GM23338 (cell line): Measurements from ENCODE around the gene OR6C74. TPM values are rescaled to one million over a fixed set of nuclear protein-coding genes. Genes with fewer than 3 reads are reported as not detected.

ENCODE experiments used
- ATAC-seq: fragments of 200-7000 bp; cut with Tn5 transposase; 3 replicates; pipeline ENCODE4 v1.9.1; 2020
- DNase-seq: peaks from one replicate; pipeline ENCODE4 v3.0.0-alpha.2; 2015; ENCODE audit warnings: low spot score
- H2AFZ ChIP-seq: fragments of 200-600 bp; sonication (generic); 2 replicates; pipeline ENCODE4 v1.8.0; 2016; ENCODE audit warnings: antibody characterized with exemption, mild to moderate bottlenecking, moderate library complexity
- H3F3A ChIP-seq: fragments of 200-600 bp; sonication (generic); replicated peaks from 2 replicates; pipeline ENCODE4 v1.8.0; 2017; ENCODE audit warnings: antibody characterized with exemption, mixed run types, low read depth
- H3K27ac ChIP-seq: fragments of 200-600 bp; sonication (generic); 2 replicates; pipeline ENCODE4 v1.6.1; 2016; ENCODE audit warnings: low read depth
- H3K27me3 ChIP-seq: fragments of 200-600 bp; sonication (generic); 2 replicates; pipeline ENCODE4 v1.8.0; 2016; ENCODE audit warnings: mild to moderate bottlenecking, mixed run types, moderate library complexity; ENCODE audit not compliant: insufficient read depth
- H3K36me3 ChIP-seq: fragments of 200-600 bp; sonication (generic); 2 replicates; pipeline ENCODE4 v1.8.0; 2016; ENCODE audit warnings: mild to moderate bottlenecking; ENCODE audit not compliant: insufficient read depth
- H3K4me1 ChIP-seq: fragments of 200-600 bp; sonication (generic); 2 replicates; pipeline ENCODE4 v1.8.0; 2016; ENCODE audit warnings: mild to moderate bottlenecking, moderate library complexity; ENCODE audit not compliant: insufficient read depth
- H3K4me2 ChIP-seq: fragments of 200-600 bp; sonication (generic); 2 replicates; pipeline ENCODE4 v1.7.1; 2017; ENCODE audit warnings: mixed run types
- H3K4me3 ChIP-seq: fragments of 200-600 bp; sonication (generic); 2 replicates; pipeline ENCODE4 v1.6.1; 2016; ENCODE audit warnings: mixed run types
- H3K79me2 ChIP-seq: fragments of 200-600 bp; sonication (generic); replicated peaks from 2 replicates; pipeline ENCODE4 v1.8.0; 2017; ENCODE audit warnings: mild to moderate bottlenecking; ENCODE audit not compliant: insufficient read depth
- H3K9me2 ChIP-seq: fragments of 200-600 bp; sonication (generic); 2 replicates; pipeline ENCODE4 v1.8.0; 2017; ENCODE audit not compliant: insufficient read depth
- H4K20me1 ChIP-seq: fragments of 200-600 bp; sonication (generic); replicated peaks from 2 replicates; pipeline ENCODE4 v1.8.0; 2017; ENCODE audit warnings: mild to moderate bottlenecking; ENCODE audit not compliant: insufficient read depth
- H3K27ac Mint-ChIP-seq: 2 replicates; pipeline ENCODE4 v1.8.0; 2020; ENCODE audit warnings: inconsistent platforms, mild to moderate bottlenecking, moderate library complexity, mixed read lengths
- H3K27me3 Mint-ChIP-seq: 3 replicates; pipeline ENCODE4 v1.8.0; 2022; ENCODE audit warnings: low read depth, mild to moderate bottlenecking, moderate library complexity, mixed read lengths, inconsistent platforms; ENCODE audit not compliant: insufficient read depth, poor library complexity
- H3K36me3 Mint-ChIP-seq: 3 replicates; pipeline ENCODE4 v1.8.0; 2021; ENCODE audit warnings: low read depth, mild to moderate bottlenecking, inconsistent platforms, moderate library complexity, mixed read lengths
- H3K4me1 Mint-ChIP-seq: 3 replicates; pipeline ENCODE4 v1.8.0; 2020; ENCODE audit warnings: mild to moderate bottlenecking, inconsistent platforms, mixed read lengths
- H3K4me3 Mint-ChIP-seq: 3 replicates; pipeline ENCODE4 v1.8.0; 2021; ENCODE audit warnings: moderate library complexity, mild to moderate bottlenecking, inconsistent platforms, mixed read lengths
- H3K9me3 Mint-ChIP-seq: 3 replicates; pipeline ENCODE4 v1.8.0; 2020; ENCODE audit warnings: moderate library complexity, mild to moderate bottlenecking, inconsistent platforms, mixed read lengths
- CREB1 ChIP-seq: fragments of 250-450 bp; sonication (Bioruptor Pico); IDR thresholded peaks from 2 replicates; pipeline ENCODE4 v1.5.0; 2020; ENCODE audit warnings: low read depth, mild to moderate bottlenecking, moderate library complexity
- EZH2 ChIP-seq: fragments of 200-600 bp; sonication (generic); IDR thresholded peaks from one replicate; pipeline ENCODE4 v1.8.0; 2017; ENCODE audit warnings: antibody characterized with exemption, mild to moderate bottlenecking, low read depth; ENCODE audit not compliant: unreplicated experiment
- NANOG ChIP-seq: IDR thresholded peaks from 2 replicates; pipeline ENCODE4 v1.6.1; 2016; ENCODE audit warnings: antibody characterized with exemption, borderline replicate concordance
- POLR2AphosphoS5 ChIP-seq: IDR thresholded peaks from 2 replicates; pipeline ENCODE4 v1.6.1; 2016; ENCODE audit warnings: antibody characterized with exemption, low read depth
- STAT1 ChIP-seq: IDR thresholded peaks from one replicate; pipeline ENCODE4 v1.6.1; 2016; ENCODE audit warnings: antibody characterized with exemption; ENCODE audit not compliant: unreplicated experiment
- ZNF114 ChIP-seq: fragments of 250-450 bp; sonication (Bioruptor Pico); IDR thresholded peaks from 2 replicates; pipeline ENCODE4 v1.5.0; 2020; ENCODE audit warnings: mild to moderate bottlenecking, moderate library complexity
- polyA plus RNA-seq: library from polyadenylated mRNA; unstranded; fragments of >200 nt; fragmentation: Nextera tagmentation; extraction: Ambion mirVana; gene quantifications from 2 replicates; pipeline ENCODE4 v1.2.1, GENCODE V29; 2016
- total RNA-seq: library from RNA; depleted of rRNA; stranded (reverse); fragments of >200 nt; shearing (Covaris generic); gene quantifications from 2 replicates; pipeline ENCODE4 v1.2.3, GENCODE V29; 2014
- TF ChIP-seq, protein P1 (sequence below): IDR thresholded peaks from one replicate; pipeline ENCODE4 v1.6.1; 2018; ENCODE audit warnings: antibody characterized with exemption; ENCODE audit not compliant: unreplicated experiment
- TF ChIP-seq, protein P2 (sequence below), 2 experiments: fragments of 200-600 bp in 1 of 2; sonication (generic) in 1 of 2; conservative IDR thresholded peaks; 2 replicates each; pipeline versions ENCODE4 v1.5.1 to v1.6.1; 2016 to 2017; ENCODE audit warnings: antibody characterized with exemption in 2 of 2, low read depth in 2 of 2, mild to moderate bottlenecking in 2 of 2, moderate library complexity in 1 of 2
- TF ChIP-seq, protein P3 (sequence below): IDR thresholded peaks from 2 replicates; pipeline ENCODE4 v1.6.1; 2016; ENCODE audit warnings: antibody characterized with exemption

The OR6C74 gene
- total and polyA plus RNA-seq, 2 experiments from 2014 or later: not detected

DNA sequence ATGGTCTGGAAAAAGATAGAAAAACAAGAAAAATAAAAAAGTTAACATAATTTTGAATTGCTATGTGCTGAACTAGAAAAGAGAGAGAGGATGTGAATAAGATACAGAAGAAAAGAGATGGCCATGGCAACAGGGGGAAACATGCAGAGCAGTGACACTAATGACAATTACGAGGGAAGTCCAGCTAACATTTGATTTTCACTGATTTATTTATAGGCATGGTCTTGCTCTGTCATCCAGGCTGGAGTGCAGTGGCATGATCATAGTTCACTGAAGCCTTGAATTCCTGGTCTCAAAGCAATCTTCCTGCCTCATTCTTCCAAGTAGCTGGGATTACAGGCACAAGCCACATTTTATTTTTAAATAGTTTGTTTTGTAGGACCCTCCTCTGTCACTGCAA is 1.8 kb downstream of the OR6C74 start (continued):
- TF ChIP-seq, protein P1, sequence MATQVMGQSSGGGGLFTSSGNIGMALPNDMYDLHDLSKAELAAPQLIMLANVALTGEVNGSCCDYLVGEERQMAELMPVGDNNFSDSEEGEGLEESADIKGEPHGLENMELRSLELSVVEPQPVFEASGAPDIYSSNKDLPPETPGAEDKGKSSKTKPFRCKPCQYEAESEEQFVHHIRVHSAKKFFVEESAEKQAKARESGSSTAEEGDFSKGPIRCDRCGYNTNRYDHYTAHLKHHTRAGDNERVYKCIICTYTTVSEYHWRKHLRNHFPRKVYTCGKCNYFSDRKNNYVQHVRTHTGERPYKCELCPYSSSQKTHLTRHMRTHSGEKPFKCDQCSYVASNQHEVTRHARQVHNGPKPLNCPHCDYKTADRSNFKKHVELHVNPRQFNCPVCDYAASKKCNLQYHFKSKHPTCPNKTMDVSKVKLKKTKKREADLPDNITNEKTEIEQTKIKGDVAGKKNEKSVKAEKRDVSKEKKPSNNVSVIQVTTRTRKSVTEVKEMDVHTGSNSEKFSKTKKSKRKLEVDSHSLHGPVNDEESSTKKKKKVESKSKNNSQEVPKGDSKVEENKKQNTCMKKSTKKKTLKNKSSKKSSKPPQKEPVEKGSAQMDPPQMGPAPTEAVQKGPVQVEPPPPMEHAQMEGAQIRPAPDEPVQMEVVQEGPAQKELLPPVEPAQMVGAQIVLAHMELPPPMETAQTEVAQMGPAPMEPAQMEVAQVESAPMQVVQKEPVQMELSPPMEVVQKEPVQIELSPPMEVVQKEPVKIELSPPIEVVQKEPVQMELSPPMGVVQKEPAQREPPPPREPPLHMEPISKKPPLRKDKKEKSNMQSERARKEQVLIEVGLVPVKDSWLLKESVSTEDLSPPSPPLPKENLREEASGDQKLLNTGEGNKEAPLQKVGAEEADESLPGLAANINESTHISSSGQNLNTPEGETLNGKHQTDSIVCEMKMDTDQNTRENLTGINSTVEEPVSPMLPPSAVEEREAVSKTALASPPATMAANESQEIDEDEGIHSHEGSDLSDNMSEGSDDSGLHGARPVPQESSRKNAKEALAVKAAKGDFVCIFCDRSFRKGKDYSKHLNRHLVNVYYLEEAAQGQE: no peak
- TF ChIP-seq NANOG (no peak), ZNF114 (no peak)

DNA sequence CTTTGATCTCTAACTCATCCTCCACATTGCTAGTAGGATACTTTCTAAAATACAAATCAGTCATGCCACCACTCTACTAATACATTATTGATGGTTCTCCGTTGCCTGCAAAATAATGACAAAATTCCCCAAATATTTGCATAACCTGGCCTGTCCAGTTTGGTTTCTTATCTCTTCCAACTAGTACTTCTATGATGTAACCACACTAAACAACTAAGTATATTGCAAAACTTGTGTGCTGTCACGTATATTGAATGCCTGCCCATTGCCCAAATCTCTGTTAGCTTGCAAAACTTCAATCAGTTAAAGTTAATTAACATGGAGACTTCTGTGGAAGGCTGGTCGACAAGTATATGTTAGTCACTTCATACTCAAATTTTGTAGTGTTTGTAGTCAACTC is 6.5 kb downstream of the OR6C74 start:
- H3K4me3 Mint-ChIP-seq: no peak overlapping the region
- no peaks in the 10 kb centered on the region for H3K4me1 Mint-ChIP-seq
- H3K4me2 ChIP-seq: no peak overlapping the region
- H3K27ac Mint-ChIP-seq: no peak overlapping the region
- ATAC-seq (no peak), DNase-seq (no peak)
- no peaks in the 10 kb centered on the region for H4K20me1 ChIP-seq
- no peaks in the 10 kb centered on the region for H3K36me3 Mint-ChIP-seq
- H3K4me1 ChIP-seq: no peaks in the 10 kb centered on the region
- H3K27ac ChIP-seq: no peak overlapping the region
- no peak overlapping the region for H2AFZ ChIP-seq
- no peaks in the 10 kb centered on the region for H3K27me3 Mint-ChIP-seq
- no peaks in the 10 kb centered on the region for H3K27me3 ChIP-seq
- no peaks in the 10 kb centered on the region for H3K9me2 ChIP-seq
- H3K9me3 Mint-ChIP-seq: no peaks in the 10 kb centered on the region
- no peak for TF ChIP-seq NANOG
- TF ChIP-seq CREB1 (CRISPR knock-in tag): no peak
- no peak for TF ChIP-seq STAT1
- no peak for TF ChIP-seq EZH2
- no peak for TF ChIP-seq POLR2AphosphoS5
- TF ChIP-seq, protein P2, sequence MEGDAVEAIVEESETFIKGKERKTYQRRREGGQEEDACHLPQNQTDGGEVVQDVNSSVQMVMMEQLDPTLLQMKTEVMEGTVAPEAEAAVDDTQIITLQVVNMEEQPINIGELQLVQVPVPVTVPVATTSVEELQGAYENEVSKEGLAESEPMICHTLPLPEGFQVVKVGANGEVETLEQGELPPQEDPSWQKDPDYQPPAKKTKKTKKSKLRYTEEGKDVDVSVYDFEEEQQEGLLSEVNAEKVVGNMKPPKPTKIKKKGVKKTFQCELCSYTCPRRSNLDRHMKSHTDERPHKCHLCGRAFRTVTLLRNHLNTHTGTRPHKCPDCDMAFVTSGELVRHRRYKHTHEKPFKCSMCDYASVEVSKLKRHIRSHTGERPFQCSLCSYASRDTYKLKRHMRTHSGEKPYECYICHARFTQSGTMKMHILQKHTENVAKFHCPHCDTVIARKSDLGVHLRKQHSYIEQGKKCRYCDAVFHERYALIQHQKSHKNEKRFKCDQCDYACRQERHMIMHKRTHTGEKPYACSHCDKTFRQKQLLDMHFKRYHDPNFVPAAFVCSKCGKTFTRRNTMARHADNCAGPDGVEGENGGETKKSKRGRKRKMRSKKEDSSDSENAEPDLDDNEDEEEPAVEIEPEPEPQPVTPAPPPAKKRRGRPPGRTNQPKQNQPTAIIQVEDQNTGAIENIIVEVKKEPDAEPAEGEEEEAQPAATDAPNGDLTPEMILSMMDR (conservative IDR thresholded peaks at IDR 0.05; ENCODE audit: low read depth in 2 of 2): no peak
- no peaks in the 10 kb centered on the region for H3F3A ChIP-seq
- H3K36me3 ChIP-seq: no peaks in the 10 kb centered on the region
- no peaks in the 10 kb centered on the region for H3K79me2 ChIP-seq
- no peak overlapping the region for H3K4me3 ChIP-seq

DNA sequence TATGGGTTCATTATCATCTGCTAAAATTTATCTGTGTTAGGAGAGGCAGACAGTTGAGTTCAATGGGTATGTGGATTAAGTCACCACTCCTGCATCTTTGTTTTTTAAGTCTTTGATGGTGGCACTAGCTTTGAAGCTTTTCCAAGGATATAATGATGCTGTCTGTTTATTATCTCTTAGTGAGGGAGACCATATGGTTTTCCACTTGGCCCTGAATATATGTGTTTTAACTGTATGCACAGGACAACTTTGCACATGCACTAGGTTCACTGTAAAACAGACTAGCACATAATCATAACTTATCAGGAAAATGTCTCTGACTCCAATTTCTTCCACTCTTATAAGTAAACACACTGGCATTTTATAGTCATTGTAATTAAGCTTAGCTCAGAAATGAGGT is 8.9 kb downstream of the OR6C74 start:
- Mint-ChIP-seq H3K27me3 (no peaks in the 10 kb centered on the region), H3K36me3 (no peaks in the 10 kb centered on the region), H3K4me3 (no peak overlapping the region), H3K4me1 (no peaks in the 10 kb centered on the region), H3K9me3 (no peaks in the 10 kb centered on the region; the same call in 1 of the 3 replicates), H3K27ac (no peak overlapping the region)
- H3K36me3 ChIP-seq: no peaks in the 10 kb centered on the region
- no peaks in the 10 kb centered on the region for H3K4me1 ChIP-seq
- no peak overlapping the region for H3K4me3 ChIP-seq
- H4K20me1 ChIP-seq: no peaks in the 10 kb centered on the region
- H3K27me3 ChIP-seq: no peaks in the 10 kb centered on the region
- H3K4me2 ChIP-seq: no peak overlapping the region
- no peaks in the 10 kb centered on the region for H3K79me2 ChIP-seq
- ATAC-seq (no peak), DNase-seq (no peak)
- no peak overlapping the region for H2AFZ ChIP-seq
- no peaks in the 10 kb centered on the region for H3F3A ChIP-seq
- H3K27ac ChIP-seq: no peak overlapping the region
- H3K9me2 ChIP-seq: no peaks in the 10 kb centered on the region
- TF ChIP-seq POLR2AphosphoS5 (no peak), NANOG (no peak)
- TF ChIP-seq, protein P3, sequence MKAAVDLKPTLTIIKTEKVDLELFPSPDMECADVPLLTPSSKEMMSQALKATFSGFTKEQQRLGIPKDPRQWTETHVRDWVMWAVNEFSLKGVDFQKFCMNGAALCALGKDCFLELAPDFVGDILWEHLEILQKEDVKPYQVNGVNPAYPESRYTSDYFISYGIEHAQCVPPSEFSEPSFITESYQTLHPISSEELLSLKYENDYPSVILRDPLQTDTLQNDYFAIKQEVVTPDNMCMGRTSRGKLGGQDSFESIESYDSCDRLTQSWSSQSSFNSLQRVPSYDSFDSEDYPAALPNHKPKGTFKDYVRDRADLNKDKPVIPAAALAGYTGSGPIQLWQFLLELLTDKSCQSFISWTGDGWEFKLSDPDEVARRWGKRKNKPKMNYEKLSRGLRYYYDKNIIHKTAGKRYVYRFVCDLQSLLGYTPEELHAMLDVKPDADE: no peak
- TF ChIP-seq, protein P1: no peak
